ENCODE data around the gene PUM2.

- TF ChIP-seq SPI1 (IDR thresholded peaks at IDR 0.05; ENCODE audit: low read depth, low read length): no peak
- TF ChIP-seq POLR2A (IDR thresholded peaks at IDR 0.05; ENCODE audit: low read depth, low read length): no peak
These were observed 125.8 kb downstream of the PUM2 start, which contains the start of gene SDC1 for GRCh38 chr2:20224716-20225293.
